Dendritic cell treated with granulocyte-macrophage colony-stimulating factor and Interleukin-4, amounts not matched to agents 40 ng/mL and 50 ng/mL, for 4 days (primary cell): Measurements from ENCODE around the gene DUSP9.
A peak's percentile ranks its signal among the peaks of the same experiment; 100 is the strongest.
"Not testable (repeated sequence)": the region's sequence is repeated elsewhere in the genome, so short reads cannot be mapped to it uniquely, and the experiment has no call there.

Source experiments
- H3K27ac Mint-ChIP-seq: one replicate; pipeline ENCODE4 v1.8.0; 2022; ENCODE audit warnings: mild to moderate bottlenecking, mixed read lengths
- H3K27me3 Mint-ChIP-seq: one replicate; pipeline ENCODE4 v1.8.0; 2022; ENCODE audit warnings: mild to moderate bottlenecking, mixed read lengths
- H3K36me3 Mint-ChIP-seq: one replicate; pipeline ENCODE4 v1.8.0; 2022; ENCODE audit warnings: low read depth, mixed read lengths
- H3K4me1 Mint-ChIP-seq: one replicate; pipeline ENCODE4 v1.8.0; 2022; ENCODE audit warnings: low read depth, mixed read lengths
- H3K4me3 Mint-ChIP-seq: one replicate; pipeline ENCODE4 v1.8.0; 2022; ENCODE audit warnings: mild to moderate bottlenecking, moderate library complexity, mixed read lengths
- H3K9me3 Mint-ChIP-seq: one replicate; pipeline ENCODE4 v1.8.0; 2022; ENCODE audit warnings: mixed read lengths
- intact Hi-C: fragments of 100-400 bp; cut with micrococcal nuclease; formaldehyde crosslinking; loops from one replicate; pipeline ENCODE4 v1.15.0; 2022

DUSP9 gene

GRCh38 chrX:153672531-153673427 lies 25.8 kb downstream of the DUSP9 start:
- no peaks in the 10 kb centered on the region for H3K36me3 Mint-ChIP-seq
- H3K4me1 Mint-ChIP-seq: peaks cover 5% of the 10 kb centered on the region
- no peaks in the 10 kb centered on the region for H3K9me3 Mint-ChIP-seq
- intact Hi-C loops: no loop called here
- H3K4me3 Mint-ChIP-seq: no peak overlapping the region
- H3K27me3 Mint-ChIP-seq: peaks cover 61% of the 10 kb centered on the region
- H3K27ac Mint-ChIP-seq: no peak overlapping the region

- Mint-ChIP-seq H3K27me3 (peaks cover 60% of the 10 kb centered on the region), H3K27ac (no peak within 1 kb of the TSS), H3K9me3 (no peaks in the 10 kb centered on the region), H3K4me3 (no peak within 1 kb of the TSS), H3K4me1 (no peaks in the 10 kb centered on the region), H3K36me3 (no peaks in the 10 kb centered on the region)
- intact Hi-C loops: no loop called here
Observed at GRCh38 chrX:153673428-153674218, 26.6 kb downstream of the DUSP9 start, which contains the start of gene PNCK. Gene PNCK (minus strand): TSS chrX:153673813. CDS start chrX:153673076, 737 bp downstream.

GRCh38 chrX:153674219-153674851 lies 27.3 kb downstream of the DUSP9 start:
- Mint-ChIP-seq H3K27me3 (peaks cover 58% of the 10 kb centered on the region), H3K27ac (no peak overlapping the region), H3K9me3 (no peaks in the 10 kb centered on the region), H3K36me3 (no peaks in the 10 kb centered on the region), H3K4me3 (no peak overlapping the region), H3K4me1 (no peaks in the 10 kb centered on the region)
- intact Hi-C loops: no loop called here

GRCh38 chrX:153681175-153681574 lies 34.2 kb downstream of the DUSP9 start:
- no peaks in the 10 kb centered on the region for H3K36me3 Mint-ChIP-seq
- H3K9me3 Mint-ChIP-seq: no peaks in the 10 kb centered on the region
- H3K4me1 Mint-ChIP-seq: peaks cover 3% of the 10 kb centered on the region
- peaks cover 50% of the 10 kb centered on the region for H3K27me3 Mint-ChIP-seq
- intact Hi-C loops: no loop called here
- H3K27ac Mint-ChIP-seq: no peak overlapping the region
- no peak overlapping the region for H3K4me3 Mint-ChIP-seq

- Mint-ChIP-seq H3K27me3 (peaks cover 51% of the 10 kb centered on the region), H3K4me1 (peaks cover 15% of the 10 kb centered on the region)
- H3K36me3 Mint-ChIP-seq, intact Hi-C loops, H3K4me3 Mint-ChIP-seq, H3K9me3 Mint-ChIP-seq, H3K27ac Mint-ChIP-seq: not testable (repeated sequence)
Observed at GRCh38 chrX:153683486-153683885, 36.5 kb downstream of the DUSP9 start.

GRCh38 chrX:153684467-153685155 lies 37.6 kb downstream of the DUSP9 start:
- Mint-ChIP-seq H3K27me3 (peaks cover 53% of the 10 kb centered on the region), H3K27ac (no peak overlapping the region), H3K9me3 (no peaks in the 10 kb centered on the region), H3K4me3 (no peak overlapping the region), H3K4me1 (peaks cover 15% of the 10 kb centered on the region), H3K36me3 (no peaks in the 10 kb centered on the region)
- intact Hi-C loops: no loop called here

- Mint-ChIP-seq H3K9me3 (no peaks in the 10 kb centered on the region), H3K4me1 (peaks cover 16% of the 10 kb centered on the region), H3K27me3 (peaks cover 52% of the 10 kb centered on the region), H3K4me3 (no peak overlapping the region), H3K36me3 (no peaks in the 10 kb centered on the region), H3K27ac (no peak overlapping the region)
- intact Hi-C loops: no loop called here
Observed at GRCh38 chrX:153685156-153685536, 38.1 kb downstream of the DUSP9 start.

- peaks cover 20% of the 10 kb centered on the region for H3K4me1 Mint-ChIP-seq
- no peak overlapping the region for H3K27ac Mint-ChIP-seq
- no peaks in the 10 kb centered on the region for H3K36me3 Mint-ChIP-seq
- H3K9me3 Mint-ChIP-seq: no peaks in the 10 kb centered on the region
- H3K27me3 Mint-ChIP-seq: peaks cover 53% of the 10 kb centered on the region
- no peak overlapping the region for H3K4me3 Mint-ChIP-seq
- intact Hi-C loops: no loop called here
Observed at GRCh38 chrX:153685751-153686696, 39.0 kb downstream of the DUSP9 start.

- no peak overlapping the region for H3K27ac Mint-ChIP-seq
- peaks cover 57% of the 10 kb centered on the region for H3K27me3 Mint-ChIP-seq
- H3K36me3 Mint-ChIP-seq: no peaks in the 10 kb centered on the region
- H3K9me3 Mint-ChIP-seq: no peaks in the 10 kb centered on the region
- intact Hi-C loops: no loop called here
- H3K4me3 Mint-ChIP-seq: no peak overlapping the region
- peaks cover 20% of the 10 kb centered on the region for H3K4me1 Mint-ChIP-seq
Observed at GRCh38 chrX:153686711-153687110, 39.7 kb downstream of the DUSP9 start.

- Mint-ChIP-seq H3K4me3 (peak within 1 kb of the TSS; percentile 70), H3K27ac (peak within 1 kb of the TSS; percentile 67), H3K27me3 (peaks cover 59% of the 10 kb centered on the region), H3K9me3 (no peaks in the 10 kb centered on the region), H3K36me3 (no peaks in the 10 kb centered on the region), H3K4me1 (peaks cover 20% of the 10 kb centered on the region)
- intact Hi-C loops: no loop called here
Observed at GRCh38 chrX:153687121-153688039, 40.4 kb downstream of the DUSP9 start, which contains the start of gene SLC6A8. Gene SLC6A8 (plus strand): TSS chrX:153687926. CDS start chrX:153688575, 649 bp downstream.

- Mint-ChIP-seq H3K27me3 (peaks cover 60% of the 10 kb centered on the region), H3K36me3 (no peaks in the 10 kb centered on the region), H3K27ac (no peak overlapping the region), H3K9me3 (no peaks in the 10 kb centered on the region), H3K4me1 (peaks cover 20% of the 10 kb centered on the region), H3K4me3 (no peak overlapping the region)
- intact Hi-C loops: no loop called here
Observed at GRCh38 chrX:153688071-153688470, 41.1 kb downstream of the DUSP9 start.

- Mint-ChIP-seq H3K27ac (no peak overlapping the region), H3K27me3 (peaks cover 57% of the 10 kb centered on the region), H3K9me3 (no peaks in the 10 kb centered on the region), H3K4me1 (peaks cover 20% of the 10 kb centered on the region), H3K36me3 (peaks cover 2% of the 10 kb centered on the region), H3K4me3 (no peak overlapping the region)
- intact Hi-C loops: no loop called here
Observed at GRCh38 chrX:153688506-153688905, 41.5 kb downstream of the DUSP9 start.
